Activated CD8-positive, alpha-beta T cell treated with anti-CD3 and anti-CD28 coated beads for 36 hours (primary cell): ENCODE data around the gene CAB39L. TPM values are rescaled to one million over a fixed set of nuclear protein-coding genes. Genes with fewer than 3 reads are reported as not detected.

ENCODE experiments used
- ATAC-seq: fragments of 200-7000 bp; cut with Tn5 transposase; one replicate; pipeline ENCODE4 v1.10.0; 2021; ENCODE audit warnings: mild to moderate bottlenecking, moderate library complexity
- CTCF ChIA-PET: fragments of 350-600 bp; sonication (Branson Sonifier 250); formaldehyde crosslinking; loops from one replicate; lab custom pipeline; 2021; ENCODE audit warnings: antibody characterized with exemption; lab: Charles Lee
- POLR2A ChIA-PET: fragments of 350-600 bp; sonication (Branson Sonifier 250); formaldehyde crosslinking; loops from one replicate; lab custom pipeline; 2021; ENCODE audit warnings: antibody characterized with exemption; lab: Charles Lee
- DNase-seq: peaks from one replicate; pipeline ENCODE4 v3.0.0-alpha.2; 2020
- H3K27ac Mint-ChIP-seq: one replicate; pipeline ENCODE4 v1.8.0; 2021; ENCODE audit warnings: mild to moderate bottlenecking, mixed read lengths
- H3K27me3 Mint-ChIP-seq: one replicate; pipeline ENCODE4 v1.8.0; 2021; ENCODE audit warnings: mixed read lengths
- H3K36me3 Mint-ChIP-seq: one replicate; pipeline ENCODE4 v1.8.0; 2021; ENCODE audit warnings: low read depth, mixed read lengths
- H3K4me1 Mint-ChIP-seq: one replicate; pipeline ENCODE4 v1.8.0; 2021; ENCODE audit warnings: low read depth, mixed read lengths
- H3K4me3 Mint-ChIP-seq: one replicate; pipeline ENCODE4 v1.8.0; 2021; ENCODE audit warnings: mild to moderate bottlenecking, moderate library complexity, mixed read lengths
- H3K9me3 Mint-ChIP-seq: one replicate; pipeline ENCODE4 v1.8.0; 2021; ENCODE audit warnings: mixed read lengths
- intact Hi-C: fragments of 100-400 bp; cut with micrococcal nuclease; formaldehyde crosslinking; loops from one replicate; pipeline ENCODE4 v1.10.0; 2022
- total RNA-seq, 2 experiments: library from RNA; stranded (reverse); gene quantifications; one replicate each; pipeline ENCODE4 v1.2.3, GENCODE V29; 2021
- TF ChIP-seq, protein P1 (sequence below): fragments of 200-600 bp; IDR thresholded peaks from one replicate; pipeline ENCODE4 v1.8.0; 2022; ENCODE audit warnings: antibody characterized with exemption, mild to moderate bottlenecking

Gene CAB39L
- total RNA-seq, 2 experiments from 2014 or later = 2.6 to 3.1 TPM

DNA sequence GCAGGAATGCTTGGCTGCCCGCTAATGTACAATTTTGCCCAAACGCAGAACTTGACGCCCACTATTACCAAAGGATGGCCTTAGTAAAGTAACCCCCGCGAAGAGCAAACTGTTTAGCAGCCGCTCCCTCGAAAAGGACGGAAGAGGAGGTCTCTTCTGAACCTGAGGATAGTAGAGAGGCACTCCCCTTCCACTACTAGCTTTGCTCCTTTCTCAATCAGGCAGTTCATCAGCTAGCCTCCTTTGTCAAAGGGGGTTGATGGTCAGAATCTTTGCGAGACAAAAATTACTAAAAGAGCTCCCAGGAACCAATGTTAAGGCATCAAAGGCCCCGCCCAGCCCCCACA is 534 bp downstream of the CAB39L start:
- TF ChIP-seq, protein P1, sequence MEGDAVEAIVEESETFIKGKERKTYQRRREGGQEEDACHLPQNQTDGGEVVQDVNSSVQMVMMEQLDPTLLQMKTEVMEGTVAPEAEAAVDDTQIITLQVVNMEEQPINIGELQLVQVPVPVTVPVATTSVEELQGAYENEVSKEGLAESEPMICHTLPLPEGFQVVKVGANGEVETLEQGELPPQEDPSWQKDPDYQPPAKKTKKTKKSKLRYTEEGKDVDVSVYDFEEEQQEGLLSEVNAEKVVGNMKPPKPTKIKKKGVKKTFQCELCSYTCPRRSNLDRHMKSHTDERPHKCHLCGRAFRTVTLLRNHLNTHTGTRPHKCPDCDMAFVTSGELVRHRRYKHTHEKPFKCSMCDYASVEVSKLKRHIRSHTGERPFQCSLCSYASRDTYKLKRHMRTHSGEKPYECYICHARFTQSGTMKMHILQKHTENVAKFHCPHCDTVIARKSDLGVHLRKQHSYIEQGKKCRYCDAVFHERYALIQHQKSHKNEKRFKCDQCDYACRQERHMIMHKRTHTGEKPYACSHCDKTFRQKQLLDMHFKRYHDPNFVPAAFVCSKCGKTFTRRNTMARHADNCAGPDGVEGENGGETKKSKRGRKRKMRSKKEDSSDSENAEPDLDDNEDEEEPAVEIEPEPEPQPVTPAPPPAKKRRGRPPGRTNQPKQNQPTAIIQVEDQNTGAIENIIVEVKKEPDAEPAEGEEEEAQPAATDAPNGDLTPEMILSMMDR = no peak
- peak overlapping the region; percentile 95 for H3K27ac Mint-ChIP-seq
- no peaks in the 10 kb centered on the region for H3K9me3 Mint-ChIP-seq
- H3K4me1 Mint-ChIP-seq = peaks cover 37% of the 10 kb centered on the region
- POLR2A ChIA-PET = interaction anchor here (1.1 to 3.8 kb wide), 6 partner anchors 10 to 145 kb away, joined by 3 to 47 read pairs (median 12); partner anchors contain the start of genes PHF11 and RCBTB1
- CTCF ChIA-PET = interaction anchor here (2.2 kb wide), 1 partner anchor 53 kb away, joined by 8 read pairs; the partner anchor contains the start of gene PHF11
- H3K36me3 Mint-ChIP-seq = peaks cover 6% of the 10 kb centered on the region
- intact Hi-C loops = loop anchor here (2.0 kb wide), 1 partner anchor 53 kb away; no protein-coding TSS in a partner anchor
- ATAC-seq (no peak), DNase-seq (no peak)
- peak overlapping the region; percentile 89 for H3K4me3 Mint-ChIP-seq
- no peaks in the 10 kb centered on the region for H3K27me3 Mint-ChIP-seq

DNA sequence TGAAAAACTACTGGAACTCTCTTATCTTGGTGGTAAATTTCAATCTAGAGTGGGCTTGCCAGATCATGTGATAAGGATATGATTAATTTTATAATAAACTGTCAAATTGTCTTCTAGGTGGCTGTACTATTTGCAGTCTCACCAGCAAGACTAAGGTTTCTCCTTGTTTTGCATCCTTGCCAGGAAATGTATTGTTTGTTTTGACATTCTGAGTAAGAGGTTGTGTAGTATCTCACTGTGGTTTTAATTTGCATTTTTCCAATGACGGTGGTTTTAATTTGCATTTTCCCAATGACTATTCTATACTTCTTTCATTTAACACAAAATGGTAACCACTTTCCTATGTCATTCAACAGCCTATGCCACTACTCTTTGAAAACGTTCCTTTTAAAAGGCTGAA is 2.0 kb downstream of the CAB39L start:
- peaks cover 24% of the 10 kb centered on the region for H3K4me1 Mint-ChIP-seq
- ChIA-PET CTCF (no interaction called here), POLR2A (no interaction called here)
- intact Hi-C loops = loop anchor here (2.0 kb wide), 1 partner anchor 55 kb away; no protein-coding TSS in a partner anchor
- H3K27me3 Mint-ChIP-seq = no peaks in the 10 kb centered on the region
- no peak overlapping the region for H3K4me3 Mint-ChIP-seq
- ATAC-seq = no peak
- DNase-seq = no peak
- H3K9me3 Mint-ChIP-seq = no peaks in the 10 kb centered on the region
- H3K27ac Mint-ChIP-seq = no peak overlapping the region
- TF ChIP-seq, protein P1 = no peak
- H3K36me3 Mint-ChIP-seq = peaks cover 6% of the 10 kb centered on the region

DNA sequence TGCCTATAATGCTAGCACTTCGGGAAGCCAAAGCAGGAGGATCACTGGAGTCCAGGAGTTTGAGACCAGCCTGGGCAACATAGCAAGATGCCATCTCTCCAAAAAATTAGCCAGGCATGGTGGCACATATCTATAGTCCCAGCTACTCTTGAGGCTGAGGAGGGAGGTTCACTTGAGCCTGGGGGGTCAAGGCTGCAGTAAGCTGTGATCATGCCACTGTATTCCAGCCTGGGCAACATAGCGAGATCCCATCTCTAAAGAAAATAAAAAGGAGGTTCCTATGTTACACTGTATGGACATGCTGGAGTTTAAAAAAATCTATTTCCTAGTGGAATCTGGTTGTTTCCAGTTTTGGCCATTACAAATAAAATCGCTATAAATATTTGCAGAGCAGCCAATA is 2.6 kb downstream of the CAB39L start:
- Mint-ChIP-seq H3K27me3 (no peaks in the 10 kb centered on the region), H3K4me3 (no peak overlapping the region), H3K36me3 (peaks cover 4% of the 10 kb centered on the region), H3K4me1 (peaks cover 20% of the 10 kb centered on the region), H3K9me3 (no peaks in the 10 kb centered on the region), H3K27ac (no peak overlapping the region)
- DNase-seq = no peak
- TF ChIP-seq, protein P1 = no peak
- no peak for ATAC-seq
- POLR2A ChIA-PET = no interaction called here
- intact Hi-C loops = no loop called here
- CTCF ChIA-PET = no interaction called here

DNA sequence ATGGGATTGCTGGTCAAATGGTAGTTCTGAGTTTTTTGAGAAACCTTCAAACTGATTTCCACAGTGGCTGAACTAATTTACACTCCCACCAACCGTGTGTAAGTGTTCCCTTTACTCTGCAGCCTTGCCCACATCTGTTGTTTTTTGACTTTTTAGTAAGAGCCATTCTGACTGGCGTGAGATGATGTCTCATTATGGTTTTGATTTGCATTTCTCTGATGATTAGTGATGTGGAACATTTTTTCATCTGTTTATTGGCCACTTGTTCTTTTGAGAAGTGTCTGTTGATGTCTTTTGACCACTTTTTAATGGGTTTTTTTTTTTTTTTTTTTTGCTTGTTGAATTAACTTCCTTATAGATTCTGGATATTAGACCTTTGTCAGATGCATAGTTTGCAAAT is 4.3 kb downstream of the CAB39L start:
- no peaks in the 10 kb centered on the region for H3K27me3 Mint-ChIP-seq
- H3K4me1 Mint-ChIP-seq = peaks cover 15% of the 10 kb centered on the region
- intact Hi-C loops = no loop called here
- TF ChIP-seq, protein P1 = no peak
- ChIA-PET POLR2A (no interaction called here), CTCF (no interaction called here)
- no peak overlapping the region for H3K4me3 Mint-ChIP-seq
- DNase-seq = no peak
- H3K9me3 Mint-ChIP-seq = no peaks in the 10 kb centered on the region
- H3K27ac Mint-ChIP-seq = no peak overlapping the region
- ATAC-seq = no peak
- peaks cover 2% of the 10 kb centered on the region for H3K36me3 Mint-ChIP-seq

DNA sequence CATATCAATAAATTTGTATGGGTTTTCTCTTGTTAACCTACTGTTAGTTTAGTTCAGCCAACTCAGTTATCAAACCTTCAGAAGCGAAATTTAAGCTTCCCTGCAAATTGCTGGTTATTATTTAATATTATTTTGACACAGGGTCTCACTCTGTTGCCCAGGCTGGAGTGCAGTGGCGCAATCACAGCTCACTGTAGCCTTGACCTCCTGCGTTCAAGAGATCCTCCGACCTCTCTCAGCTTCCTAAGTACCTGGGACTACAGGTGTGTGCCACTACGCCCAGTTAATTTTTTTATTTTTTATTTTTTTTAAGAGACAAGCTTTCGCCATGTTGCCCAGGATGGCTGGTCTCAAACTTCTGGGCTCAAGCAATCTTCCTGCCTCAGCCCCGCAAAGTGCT is 6.2 kb downstream of the CAB39L start:
- TF ChIP-seq, protein P1 = no peak
- peaks cover 2% of the 10 kb centered on the region for H3K36me3 Mint-ChIP-seq

More for the DNA sequence above, 6.2 kb downstream of the CAB39L start:
- POLR2A ChIA-PET = no interaction called here
- CTCF ChIA-PET = interaction anchor here (1.5 kb wide), 1 partner anchor 16 kb away, joined by 3 read pairs; no protein-coding TSS in a partner anchor
- DNase-seq = no peak
- Mint-ChIP-seq H3K27ac (no peak overlapping the region), H3K27me3 (no peaks in the 10 kb centered on the region), H3K4me1 (peaks cover 10% of the 10 kb centered on the region), H3K4me3 (no peak overlapping the region), H3K9me3 (no peaks in the 10 kb centered on the region)
- intact Hi-C loops = no loop called here
- no peak for ATAC-seq
